Ascending aorta (tissue), 2 donors: Measurements from ENCODE around the gene SIGLEC15. TPM values are rescaled to one million over a fixed set of nuclear protein-coding genes. Genes with fewer than 3 reads are reported as not detected.

Source experiments
- DNase-seq, 2 donors: peaks; one replicate each; pipeline ENCODE4 v3.0.0-alpha.2; 2019; ENCODE audit warnings: low spot score in 2 of 2
- H3K27ac ChIP-seq, 2 donors: fragments of 200-600 bp; sonication (generic); one replicate each; pipeline ENCODE4 v1.5.1; 2016 to 2017; ENCODE audit warnings: mild to moderate bottlenecking in 1 of 2
- H3K27me3 ChIP-seq: fragments of 200-600 bp; sonication (generic); one replicate; pipeline ENCODE4 v1.5.1; 2017
- H3K36me3 ChIP-seq, 2 donors: fragments of 200-600 bp; sonication (generic); one replicate each; pipeline ENCODE4 v1.5.1; 2016
- H3K4me1 ChIP-seq, 2 donors: fragments of 200-600 bp; sonication (generic); one replicate each; pipeline ENCODE4 v1.5.1; 2016 to 2017; ENCODE audit warnings: mild to moderate bottlenecking in 1 of 2
- H3K4me3 ChIP-seq, 2 donors: fragments of 200-600 bp; sonication (generic); one replicate each; pipeline ENCODE4 v1.5.1; 2016 to 2017; ENCODE audit warnings: mild to moderate bottlenecking in 1 of 2
- H3K9me3 ChIP-seq, 2 donors: fragments of 200-600 bp; sonication (generic); one replicate each; pipeline ENCODE4 v1.5.1; 2016
- CTCF ChIP-seq, 3 experiments: fragments of 200-600 bp in 2 of 3; fragments of 450-650 bp in 1 of 3; sonication (generic) in 2 of 3; IDR thresholded peaks; one replicate each; pipeline ENCODE4 v1.5.1; 2016 to 2019; ENCODE audit warnings: antibody characterized with exemption in 3 of 3, mild to moderate bottlenecking in 1 of 3, moderate library complexity in 1 of 3
- intact Hi-C: fragments of 100-400 bp; cut with DNase I; formaldehyde crosslinking; loops from one replicate; pipeline ENCODE4 v1.15.1; 2023
- total RNA-seq: library from RNA; depleted of rRNA; stranded (reverse); fragments of >200 nt; gene quantifications from one replicate; pipeline ENCODE4 v1.1.0, GENCODE V29; 2016

The SIGLEC15 gene
- total RNA-seq, 1 donor from 2014 or later = not detected

- H3K4me3 ChIP-seq = no peak overlapping the region
- no peak for TF ChIP-seq CTCF (IDR thresholded peaks at IDR 0.05)
- H3K27me3 ChIP-seq = no peaks in the 10 kb centered on the region
- no peak for DNase-seq
- intact Hi-C loops = no loop called here
- H3K27ac ChIP-seq = no peak overlapping the region
- H3K4me1 ChIP-seq = no peaks in the 10 kb centered on the region
- H3K36me3 ChIP-seq = peaks cover 7 to 24% of the 10 kb centered on the region in 2 donors
- no peaks in the 10 kb centered on the region for H3K9me3 ChIP-seq
Measured at GRCh38 chr18:45849529-45849928, 24.1 kb downstream of the SIGLEC15 start.

GRCh38 chr18:45850021-45850420 lies 24.5 kb downstream of the SIGLEC15 start:
- TF ChIP-seq CTCF (IDR thresholded peaks at IDR 0.05) = peak in 2 of 3 experiments; percentile 14 to 18
- no peak overlapping the region for H3K27ac ChIP-seq
- H3K27me3 ChIP-seq = no peaks in the 10 kb centered on the region
- intact Hi-C loops = loop anchor here (5.0 kb wide), 2 partner anchors 158 to 183 kb away; no protein-coding TSS in a partner anchor
- DNase-seq = no peak
- H3K36me3 ChIP-seq = peaks cover 11 to 28% of the 10 kb centered on the region in 2 donors
- no peaks in the 10 kb centered on the region for H3K4me1 ChIP-seq
- H3K4me3 ChIP-seq = no peak overlapping the region
- no peaks in the 10 kb centered on the region for H3K9me3 ChIP-seq

- H3K36me3 ChIP-seq = peaks cover 13 to 41% of the 10 kb centered on the region in 2 donors
- intact Hi-C loops = loop anchor here (5.0 kb wide), 2 partner anchors 159 to 184 kb away; no protein-coding TSS in a partner anchor
Measured at GRCh38 chr18:45851161-45851925, 25.9 kb downstream of the SIGLEC15 start.

GRCh38 chr18:45852631-45853030 lies 27.2 kb downstream of the SIGLEC15 start:
- Histone ChIP-seq H3K36me3 (peaks cover 19 to 45% of the 10 kb centered on the region in 2 donors), H3K4me1 (no peaks in the 10 kb centered on the region), H3K9me3 (no peaks in the 10 kb centered on the region), H3K27ac (no peak overlapping the region), H3K4me3 (no peak overlapping the region), H3K27me3 (no peaks in the 10 kb centered on the region)
- no peak for DNase-seq
- no peak for TF ChIP-seq CTCF (IDR thresholded peaks at IDR 0.05)
- intact Hi-C loops = loop anchor here (5.0 kb wide), 2 partner anchors 160 to 185 kb away; no protein-coding TSS in a partner anchor

More at GRCh38 chr18:45851161-45851925, 25.9 kb downstream of the SIGLEC15 start:
- H3K4me3 ChIP-seq = no peak overlapping the region
- no peaks in the 10 kb centered on the region for H3K4me1 ChIP-seq
- H3K27ac ChIP-seq = no peak overlapping the region
- H3K9me3 ChIP-seq = no peaks in the 10 kb centered on the region
- H3K27me3 ChIP-seq = no peaks in the 10 kb centered on the region
- no peak for TF ChIP-seq CTCF (IDR thresholded peaks at IDR 0.05)
- no peak for DNase-seq

- H3K36me3 ChIP-seq = peaks cover 34 to 60% of the 10 kb centered on the region in 2 donors
- intact Hi-C loops = loop anchor here (5.0 kb wide), 2 partner anchors 162 to 187 kb away; no protein-coding TSS in a partner anchor
Measured at GRCh38 chr18:45854036-45854586, 28.6 kb downstream of the SIGLEC15 start.

More at GRCh38 chr18:45854036-45854586, 28.6 kb downstream of the SIGLEC15 start:
- no peak for TF ChIP-seq CTCF (IDR thresholded peaks at IDR 0.05)
- Histone ChIP-seq H3K27me3 (no peaks in the 10 kb centered on the region), H3K4me3 (no peak overlapping the region), H3K9me3 (no peaks in the 10 kb centered on the region), H3K27ac (no peak overlapping the region), H3K4me1 (no peaks in the 10 kb centered on the region)
- DNase-seq = no peak
